Measurements from ENCODE around the gene ATAD3B. TPM values are rescaled to one million over a fixed set of nuclear protein-coding genes. Genes with fewer than 3 reads are reported as not detected.
"Not testable (repeated sequence)": the region's sequence is repeated elsewhere in the genome, so short reads cannot be mapped to it uniquely, and the experiment has no call there.

Gene ATAD3B
- total RNA-seq, 1 donor from 2014 or later: 42.8 TPM

DNA sequence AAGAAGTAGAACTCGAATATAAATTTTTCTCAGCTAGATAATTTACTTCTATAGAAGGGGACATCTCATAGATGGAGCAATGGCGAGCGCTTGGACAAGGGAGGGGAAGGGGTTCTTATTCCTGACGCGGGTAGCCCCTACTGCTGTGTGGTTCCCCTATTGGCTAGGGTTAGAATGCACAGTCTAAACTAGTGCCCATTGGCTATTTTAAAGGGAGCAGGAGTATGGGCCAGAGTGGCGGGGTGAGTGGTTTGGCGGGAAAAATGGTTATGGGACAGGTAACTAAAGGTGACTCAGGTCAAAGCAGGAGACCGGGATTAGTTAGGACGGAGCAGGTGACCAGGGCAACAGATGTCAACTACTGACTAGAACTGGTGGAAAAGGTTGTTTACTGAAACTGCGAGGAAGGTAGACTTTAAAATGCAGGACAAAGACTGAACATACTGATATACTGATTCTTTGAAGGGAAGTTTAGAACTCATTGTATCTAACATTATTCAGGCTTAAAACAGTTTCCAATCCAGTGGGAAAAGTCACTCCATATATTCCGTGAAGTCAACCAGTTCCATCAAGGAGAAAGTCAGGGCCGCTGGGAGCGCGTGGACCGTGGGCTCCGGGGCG is 39.5 kb downstream of the ATAD3B start:
- peak overlapping the region; percentile 92 for H3K4me3 ChIP-seq (ENCODE audit: low read depth, low read length)
- no peak for DNase-seq (ENCODE audit: low read depth)
- TF ChIP-seq, protein P1, sequence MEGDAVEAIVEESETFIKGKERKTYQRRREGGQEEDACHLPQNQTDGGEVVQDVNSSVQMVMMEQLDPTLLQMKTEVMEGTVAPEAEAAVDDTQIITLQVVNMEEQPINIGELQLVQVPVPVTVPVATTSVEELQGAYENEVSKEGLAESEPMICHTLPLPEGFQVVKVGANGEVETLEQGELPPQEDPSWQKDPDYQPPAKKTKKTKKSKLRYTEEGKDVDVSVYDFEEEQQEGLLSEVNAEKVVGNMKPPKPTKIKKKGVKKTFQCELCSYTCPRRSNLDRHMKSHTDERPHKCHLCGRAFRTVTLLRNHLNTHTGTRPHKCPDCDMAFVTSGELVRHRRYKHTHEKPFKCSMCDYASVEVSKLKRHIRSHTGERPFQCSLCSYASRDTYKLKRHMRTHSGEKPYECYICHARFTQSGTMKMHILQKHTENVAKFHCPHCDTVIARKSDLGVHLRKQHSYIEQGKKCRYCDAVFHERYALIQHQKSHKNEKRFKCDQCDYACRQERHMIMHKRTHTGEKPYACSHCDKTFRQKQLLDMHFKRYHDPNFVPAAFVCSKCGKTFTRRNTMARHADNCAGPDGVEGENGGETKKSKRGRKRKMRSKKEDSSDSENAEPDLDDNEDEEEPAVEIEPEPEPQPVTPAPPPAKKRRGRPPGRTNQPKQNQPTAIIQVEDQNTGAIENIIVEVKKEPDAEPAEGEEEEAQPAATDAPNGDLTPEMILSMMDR (conservative IDR thresholded peaks at IDR 0.05; ENCODE audit: low read depth, low read length): no peak

DNA sequence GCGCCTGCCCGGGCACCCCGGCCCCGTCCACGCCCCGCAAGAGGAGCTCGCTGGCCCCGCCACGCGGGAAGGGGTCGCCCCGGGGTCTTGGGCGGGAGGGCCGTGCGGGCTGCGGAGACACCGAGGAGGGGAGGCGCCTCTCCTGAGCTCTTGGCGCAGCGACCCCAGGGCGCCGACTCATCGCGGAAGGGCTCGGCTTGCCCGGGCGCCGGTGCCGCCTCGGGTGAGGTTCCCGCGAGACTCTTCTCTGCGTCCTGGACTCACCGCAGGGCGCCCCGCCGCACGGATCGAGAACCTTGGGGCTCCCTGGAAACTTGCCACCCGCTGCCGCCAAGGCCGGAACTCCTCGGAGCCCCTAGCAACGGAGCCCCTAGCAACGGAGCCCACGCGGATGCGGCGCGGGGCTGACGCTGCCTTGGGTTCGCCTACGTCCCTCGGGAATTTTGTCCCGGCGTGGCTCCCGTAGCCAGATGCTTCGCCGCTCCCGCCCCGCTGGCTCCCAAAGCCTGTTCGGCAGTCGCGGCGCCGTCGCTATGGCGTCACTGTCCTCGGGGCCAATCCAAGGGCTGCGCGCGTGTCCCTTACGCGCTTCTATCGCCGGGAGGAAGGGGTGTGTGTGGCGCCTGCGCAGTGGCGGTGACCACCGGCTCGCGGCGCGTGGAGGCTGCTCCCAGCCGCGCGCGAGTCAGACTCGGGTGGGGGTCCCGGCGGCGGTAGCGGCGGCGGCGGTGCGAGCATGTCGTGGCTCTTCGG is 40.1 kb downstream of the ATAD3B start, which contains the start of gene ATAD3A:
TSS of gene ATAD3A (plus strand) at position 630 of the 753 bp plus-strand sequence. CDS start at position 737, 107 bp downstream.
- H3K4me3 ChIP-seq (ENCODE audit: low read depth, low read length): peak within 1 kb of the TSS; percentile 92
- TF ChIP-seq, protein P1 (conservative IDR thresholded peaks at IDR 0.05; ENCODE audit: low read depth, low read length): no peak
- peak; percentile 55 for DNase-seq (ENCODE audit: low read depth)

DNA sequence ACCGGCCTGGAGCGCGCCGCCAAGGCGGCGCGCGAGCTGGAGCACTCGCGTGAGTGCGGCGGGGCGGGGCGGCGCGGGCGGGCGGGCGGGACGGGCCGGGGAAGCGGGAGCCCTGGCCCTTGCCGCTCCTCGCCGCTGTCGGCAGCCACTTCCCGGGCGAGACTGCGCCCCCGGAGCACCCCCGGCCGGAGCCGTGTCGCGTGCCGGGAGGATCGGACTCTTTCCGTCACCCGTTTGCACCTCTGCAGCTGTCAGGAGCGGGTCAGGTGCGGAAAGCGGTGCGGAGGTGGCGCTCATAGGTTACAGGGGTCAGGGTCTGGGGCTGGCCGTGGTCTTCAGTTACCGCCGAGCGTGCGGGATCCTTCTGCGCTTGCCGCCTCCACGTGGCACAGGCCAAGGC is 40.9 kb downstream of the ATAD3B start:
- DNase-seq (ENCODE audit: low read depth): not testable (repeated sequence)

DNA sequence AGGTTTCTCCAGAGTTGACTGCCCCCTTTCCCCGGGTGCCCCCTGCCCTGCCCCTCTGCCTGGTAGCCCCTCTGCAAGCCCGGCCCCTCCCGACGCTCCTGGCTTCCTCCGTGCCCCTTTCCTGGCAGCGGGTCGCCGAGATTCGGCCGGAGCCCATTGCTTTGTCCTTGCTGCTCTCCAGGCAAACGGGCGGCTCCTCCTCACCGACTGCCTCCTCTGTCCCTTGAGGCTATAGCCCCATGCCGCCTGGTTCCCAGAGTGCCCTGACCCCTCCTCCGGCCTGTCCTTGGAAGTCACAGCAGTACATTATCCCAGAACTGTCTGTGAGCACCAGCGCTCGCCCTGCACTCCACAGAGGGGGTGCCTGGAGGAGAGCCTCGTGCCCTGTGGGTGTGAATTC is 42.1 kb downstream of the ATAD3B start:
- H3K4me3 ChIP-seq (ENCODE audit: low read depth, low read length): not testable (repeated sequence)

More for the DNA sequence above, 40.9 kb downstream of the ATAD3B start:
- H3K4me3 ChIP-seq (ENCODE audit: low read depth, low read length): peak overlapping the region; percentile 92

DNA sequence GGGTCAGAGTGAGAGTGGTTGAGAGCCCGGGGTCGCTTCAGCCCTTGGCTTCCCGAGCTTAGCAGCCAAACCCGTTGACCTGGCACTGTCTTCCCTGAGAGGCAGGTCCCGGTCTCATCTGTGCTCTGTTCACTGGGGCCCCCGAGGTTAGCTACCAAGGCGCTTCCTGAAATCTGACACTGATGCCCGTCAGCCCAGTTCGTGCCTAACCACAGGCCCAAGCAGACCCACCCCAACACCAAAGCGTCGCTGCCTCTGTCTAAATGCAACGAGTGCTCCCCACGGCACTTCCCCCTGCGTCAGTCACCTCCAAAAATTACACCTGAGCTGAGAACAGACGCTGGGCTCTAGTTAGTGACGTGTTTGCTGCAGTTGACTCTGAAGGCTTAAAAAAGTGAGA is 42.8 kb downstream of the ATAD3B start:
- not testable (repeated sequence) for DNase-seq (ENCODE audit: low read depth); H3K4me3 ChIP-seq (ENCODE audit: low read depth, low read length)

More for the DNA sequence above, 42.1 kb downstream of the ATAD3B start:
- DNase-seq (ENCODE audit: low read depth): not testable (repeated sequence)

DNA sequence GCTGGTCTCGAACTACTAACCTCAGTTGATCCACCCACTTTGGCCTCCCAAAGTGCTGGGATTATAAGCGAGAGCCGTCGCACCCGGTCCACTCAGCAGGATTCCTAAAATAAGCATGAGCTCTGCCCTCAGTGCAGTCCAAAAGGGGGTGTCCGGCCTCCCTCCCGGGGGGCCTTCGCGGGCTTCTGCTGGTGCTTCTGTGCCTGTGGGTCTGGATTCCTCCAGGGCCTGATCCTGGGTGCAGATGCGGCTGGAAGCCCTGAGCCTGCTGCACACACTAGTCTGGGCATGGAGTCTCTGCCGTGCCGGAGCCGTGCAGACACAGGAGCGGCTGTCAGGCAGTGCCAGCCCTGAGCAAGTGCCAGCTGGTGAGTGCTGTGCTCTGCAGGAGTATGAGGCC is 45.4 kb downstream of the ATAD3B start:
- H3K4me3 ChIP-seq (ENCODE audit: low read depth, low read length): not testable (repeated sequence)

DNA sequence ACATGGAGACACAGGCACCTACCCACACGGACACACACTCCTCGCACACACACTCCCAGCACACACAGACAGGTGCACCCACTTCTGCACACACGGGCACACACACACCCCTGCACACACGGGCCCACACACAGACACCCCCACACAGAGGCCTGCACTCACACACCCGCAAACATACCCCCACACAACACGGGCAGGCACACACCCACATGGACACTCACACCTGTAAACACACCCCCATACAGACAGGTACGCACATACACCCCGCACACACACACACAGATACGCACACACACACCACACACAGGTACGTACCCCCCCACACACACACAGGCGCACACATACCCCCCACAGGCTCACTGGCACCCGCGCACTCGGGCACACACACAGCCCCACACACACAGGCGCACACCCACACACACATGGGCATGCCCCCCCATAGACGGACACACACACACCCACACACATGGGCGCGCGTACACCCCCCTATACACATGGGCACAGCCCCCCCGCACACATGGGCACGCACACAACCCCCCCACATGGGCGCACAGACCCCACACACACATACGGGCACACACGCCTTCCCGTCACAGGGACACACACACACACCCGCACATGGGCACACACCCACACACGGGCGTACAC is 46.5 kb downstream of the ATAD3B start:
- no peak overlapping the region for H3K4me3 ChIP-seq (ENCODE audit: low read depth, low read length)
- no peak for DNase-seq (ENCODE audit: low read depth)
- TF ChIP-seq, protein P1 (conservative IDR thresholded peaks at IDR 0.05; ENCODE audit: low read depth, low read length): no peak

More for the DNA sequence above, 45.4 kb downstream of the ATAD3B start:
- DNase-seq (ENCODE audit: low read depth): not testable (repeated sequence)

DNA sequence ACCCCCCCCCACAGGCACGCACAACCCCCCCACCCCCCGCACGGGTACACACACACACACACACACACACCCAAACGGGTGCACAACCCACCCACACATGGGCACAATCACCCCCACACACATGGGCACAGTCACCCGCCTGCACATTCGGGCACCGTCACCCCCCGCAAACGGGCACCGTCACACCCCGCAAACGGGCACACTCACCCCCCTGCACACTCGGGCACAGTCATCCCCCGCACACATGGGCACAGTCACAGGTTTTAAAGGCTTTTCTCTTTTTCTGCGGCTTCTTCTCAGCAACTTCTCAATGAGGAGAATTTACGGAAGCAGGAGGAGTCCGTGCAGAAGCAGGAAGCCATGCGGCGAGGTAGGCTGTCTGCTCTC is 47.0 kb downstream of the ATAD3B start:
- DNase-seq (ENCODE audit: low read depth); H3K4me3 ChIP-seq (ENCODE audit: low read depth, low read length): not testable (repeated sequence)

DNA sequence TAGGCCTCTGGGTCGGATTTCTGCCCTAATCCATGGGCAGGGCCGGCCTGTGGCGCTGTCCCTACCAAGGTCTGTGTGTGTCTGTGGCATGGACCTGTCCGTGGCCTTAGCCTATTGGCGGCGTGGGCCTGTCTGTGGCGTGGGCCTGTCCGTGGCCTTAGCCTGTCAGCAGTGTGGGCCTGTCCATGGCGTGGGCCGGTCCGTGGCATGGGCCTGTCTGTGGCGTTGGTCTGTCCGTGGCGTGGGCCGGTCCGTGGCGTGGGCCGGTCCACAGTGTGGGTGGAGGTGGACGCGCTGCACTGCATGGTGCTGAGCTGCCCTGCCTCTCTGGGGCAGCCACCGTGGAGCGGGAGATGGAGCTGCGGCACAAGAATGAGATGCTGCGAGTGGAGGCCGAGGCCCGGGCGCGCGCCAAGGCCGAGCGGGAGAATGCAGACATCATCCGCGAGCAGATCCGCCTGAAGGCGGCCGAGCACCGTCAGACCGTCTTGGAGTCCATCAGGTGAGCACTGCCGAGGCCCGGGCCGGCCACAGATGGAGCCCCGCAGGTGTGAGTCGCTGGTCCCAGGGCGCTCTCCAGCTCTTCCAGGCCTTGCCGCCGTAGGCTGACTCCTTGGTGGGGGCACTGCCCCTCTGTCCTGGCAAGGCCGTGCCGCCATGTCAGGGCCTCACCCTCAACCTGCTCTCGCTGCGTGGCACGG is 48.4 kb downstream of the ATAD3B start:
- not testable (repeated sequence) for DNase-seq (ENCODE audit: low read depth)

DNA sequence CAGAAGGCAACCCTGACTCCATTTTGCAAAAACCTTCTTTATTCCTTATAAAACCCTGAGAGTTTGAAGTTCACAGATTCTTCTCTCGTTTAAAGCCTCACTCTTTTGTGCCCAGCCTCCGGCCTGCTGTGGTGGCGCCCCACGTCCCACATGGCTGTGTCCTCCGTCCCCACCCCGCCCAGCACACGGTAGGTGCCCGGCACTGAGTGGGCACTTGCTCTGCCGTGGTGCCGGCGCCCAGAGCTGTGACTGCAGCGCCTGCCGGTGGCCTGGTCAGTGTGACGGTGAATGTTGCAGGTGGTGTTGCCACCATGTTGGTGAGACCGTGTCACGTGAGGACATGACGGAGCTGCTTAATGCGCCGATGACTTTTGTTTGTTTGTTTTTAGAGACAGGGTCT is 49.8 kb downstream of the ATAD3B start:
- DNase-seq (ENCODE audit: low read depth): no peak
- TF ChIP-seq, protein P1 (conservative IDR thresholded peaks at IDR 0.05; ENCODE audit: low read depth, low read length): no peak
- no peak overlapping the region for H3K4me3 ChIP-seq (ENCODE audit: low read depth, low read length)

More for the DNA sequence above, 48.4 kb downstream of the ATAD3B start:
- not testable (repeated sequence) for H3K4me3 ChIP-seq (ENCODE audit: low read depth, low read length)

DNA sequence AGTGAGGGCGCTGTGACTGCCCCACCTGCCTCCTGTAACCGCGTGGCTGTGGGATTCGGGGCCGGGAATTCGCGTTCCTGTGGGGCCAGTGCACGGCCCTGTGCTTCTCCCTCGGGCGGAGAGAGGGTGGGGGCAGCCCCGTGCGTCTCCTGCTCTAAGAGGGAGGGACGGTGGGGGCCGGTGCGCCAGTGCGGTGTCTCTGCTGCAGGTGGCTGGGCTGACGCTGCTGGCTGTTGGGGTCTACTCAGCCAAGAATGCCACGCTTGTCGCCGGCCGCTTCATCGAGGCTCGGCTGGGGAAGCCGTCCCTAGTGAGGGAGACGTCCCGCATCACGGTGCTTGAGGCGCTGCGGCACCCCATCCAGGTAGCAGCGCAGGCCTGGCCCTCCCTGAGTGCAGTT is 51.0 kb downstream of the ATAD3B start:
- H3K4me3 ChIP-seq (ENCODE audit: low read depth, low read length): not testable (repeated sequence)

DNA sequence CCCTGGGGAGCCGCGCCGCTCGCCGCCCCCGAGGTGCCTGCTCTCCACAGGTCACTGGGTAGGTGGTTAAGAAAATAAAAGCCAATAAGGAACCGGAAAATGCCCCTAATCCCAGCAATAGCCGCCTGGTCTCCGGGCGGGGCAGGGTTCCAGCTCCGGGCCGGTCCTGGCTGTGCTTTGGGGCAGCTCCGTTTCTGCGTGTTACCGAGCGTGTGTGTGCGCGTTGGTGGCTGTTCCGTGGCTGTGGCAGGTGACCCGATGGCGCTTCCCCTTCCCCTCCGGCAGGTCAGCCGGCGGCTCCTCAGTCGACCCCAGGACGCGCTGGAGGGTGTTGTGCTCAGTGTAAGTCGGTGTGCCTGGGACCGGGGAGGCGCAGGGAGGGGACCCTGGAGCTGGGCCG is 51.7 kb downstream of the ATAD3B start:
- not testable (repeated sequence) for DNase-seq (ENCODE audit: low read depth)

More for the DNA sequence above, 51.0 kb downstream of the ATAD3B start:
- not testable (repeated sequence) for DNase-seq (ENCODE audit: low read depth)

DNA sequence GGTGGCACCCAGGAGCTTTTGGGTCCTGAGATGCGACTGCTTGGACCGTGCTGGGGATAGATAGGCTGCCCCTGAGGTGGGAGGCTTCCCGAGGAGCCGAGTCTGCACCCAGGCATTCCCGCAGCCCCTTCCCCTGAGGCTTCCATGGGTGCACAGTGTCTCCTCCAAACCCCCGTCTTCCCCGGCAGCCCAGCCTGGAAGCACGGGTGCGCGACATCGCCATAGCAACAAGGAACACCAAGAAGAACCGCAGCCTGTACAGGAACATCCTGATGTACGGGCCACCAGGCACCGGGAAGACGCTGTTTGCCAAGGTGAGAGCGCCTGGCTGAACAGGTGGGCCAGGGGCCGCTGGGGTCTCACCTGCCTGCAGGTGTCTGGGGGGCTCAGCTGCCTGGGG is 52.1 kb downstream of the ATAD3B start:
- not testable (repeated sequence) for H3K4me3 ChIP-seq (ENCODE audit: low read depth, low read length); DNase-seq (ENCODE audit: low read depth)

More for the DNA sequence above, 51.7 kb downstream of the ATAD3B start:
- H3K4me3 ChIP-seq (ENCODE audit: low read depth, low read length): not testable (repeated sequence)

Data from epithelial cell of proximal tubule (primary cell).